ENCODE results near the gene BCL2. TPM values are rescaled to one million over a fixed set of nuclear protein-coding genes. Genes with fewer than 3 reads are reported as not detected.

The BCL2 gene
- total RNA-seq, 1 experiment from 2014 or later, result 1.3 TPM

DNA sequence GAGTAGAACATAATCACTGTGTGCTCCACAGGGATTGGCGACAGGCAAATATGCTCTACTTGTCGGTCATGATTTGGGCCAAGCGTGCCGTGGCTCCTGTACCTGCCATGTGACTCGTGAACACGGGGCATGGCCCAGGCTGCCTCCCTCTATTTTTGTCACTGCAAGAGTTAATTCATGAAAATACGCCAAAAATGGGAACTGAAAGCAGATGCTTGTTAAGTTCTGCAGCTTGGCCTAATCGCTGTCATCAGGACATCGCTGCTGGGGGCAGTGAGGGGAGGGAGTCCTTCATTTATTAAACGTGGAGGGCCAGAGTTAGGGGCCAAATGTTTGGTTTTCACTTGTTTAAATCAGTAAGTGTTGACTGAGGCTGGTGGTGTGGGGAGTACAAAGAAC lies 177.8 kb downstream of the BCL2 start:
- no peak overlapping the region for H2BK15ac ChIP-seq (ENCODE audit: low read depth, low read length)
- H3K79me2 ChIP-seq (ENCODE audit: insufficient read depth, low read length), result no peaks in the 10 kb centered on the region
- no peak overlapping the region for H2BK120ac ChIP-seq (ENCODE audit: low read depth, low read length, poor library complexity, severe bottlenecking)
- DNase-seq, result no peak
- no peaks in the 10 kb centered on the region for H3K36me3 Mint-ChIP-seq (ENCODE audit: insufficient read depth in 1 of 3, low read depth in 3 of 3)
- no peak overlapping the region for H3K14ac ChIP-seq (ENCODE audit: insufficient read depth, low read length)
- H4K8ac ChIP-seq (replicated peaks; ENCODE audit: insufficient read length, low read depth, low read length), result no peak overlapping the region
- no peak overlapping the region for H3K9ac ChIP-seq (ENCODE audit: extremely low read depth, insufficient read length, low read length)
- H2BK5ac ChIP-seq (ENCODE audit: insufficient read length, low read length), result no peak overlapping the region
- peaks cover 3% of the 10 kb centered on the region for H3K23me2 ChIP-seq (ENCODE audit: insufficient read length, low read depth, low read length, poor library complexity, severe bottlenecking)
- no peak overlapping the region for H2AFZ ChIP-seq (ENCODE audit: low read length)
- no peak overlapping the region for H3K4ac ChIP-seq (ENCODE audit: low read depth, low read length)
- H3K23ac ChIP-seq (ENCODE audit: insufficient read length, low read depth, low read length), result no peak overlapping the region
- no peak overlapping the region for H3K18ac ChIP-seq (ENCODE audit: insufficient read length, low read depth, low read length)
- H3K9me3 Mint-ChIP-seq, result no peaks in the 10 kb centered on the region; a peak in 1 of 5 replicates
- H4K20me1 ChIP-seq (ENCODE audit: control insufficient read depth, insufficient read depth, insufficient read length), result no peaks in the 10 kb centered on the region
- no peaks in the 10 kb centered on the region for H3K79me1 ChIP-seq (ENCODE audit: insufficient read depth, low read depth, low read length, poor library complexity, severe bottlenecking)
- no peak overlapping the region for H3K4me2 ChIP-seq (ENCODE audit: insufficient read depth, insufficient read length, low read length)
- H3K9me3 ChIP-seq (ENCODE audit: control insufficient read depth, low read depth, low read length), result no peaks in the 10 kb centered on the region
- no peak overlapping the region for H4K91ac ChIP-seq (ENCODE audit: insufficient read length, low read depth, low read length)
- H3K56ac ChIP-seq (ENCODE audit: insufficient read length, low read depth, low read length), result no peak overlapping the region
- H4K5ac ChIP-seq (ENCODE audit: insufficient read length, low read depth, low read length), result no peak overlapping the region
- H3K4me3 Mint-ChIP-seq, result no peak overlapping the region
- H3K27ac ChIP-seq (ENCODE audit: insufficient read length, low read depth, low read length), result no peak overlapping the region
- H2BK12ac ChIP-seq (ENCODE audit: insufficient read length, low read depth, low read length), result no peak overlapping the region
- H3K4me1 Mint-ChIP-seq, result peaks cover 34 to 45% of the 10 kb centered on the region in 2 experiments
- peaks cover 5% of the 10 kb centered on the region; the same call in 1 of the 2 replicates for H3K4me1 ChIP-seq (ENCODE audit: insufficient read depth, low read length)
- TF ChIP-seq CTCF (conservative IDR thresholded peaks at IDR 0.05), result no peak
- no peak overlapping the region for H2AK5ac ChIP-seq (ENCODE audit: insufficient read length, low read length)
- H3K27me3 Mint-ChIP-seq (ENCODE audit: low read depth), result no peaks in the 10 kb centered on the region
- no peaks in the 10 kb centered on the region for H3K27me3 ChIP-seq (ENCODE audit: insufficient read depth, low read length)
- no peak overlapping the region for H3T11ph ChIP-seq (ENCODE audit: low read length)
- no CpG with 5 or more reads among the region's 10 CpGs for WGBS (ENCODE audit: extremely low coverage, insufficient read length, low lambda C conversion rate)
- no peak overlapping the region for H3K27ac Mint-ChIP-seq
- no peak overlapping the region for H2BK20ac ChIP-seq (ENCODE audit: low read depth, low read length, poor library complexity, severe bottlenecking)

Measured in H9 (cell line).